AG10803 (cell line): ENCODE data around the gene CASP8AP2.
"Not testable (repeated sequence)": the region's sequence is repeated elsewhere in the genome, so short reads cannot be mapped to it uniquely, and the experiment has no call there.

ENCODE experiments used
- DNase-seq: peaks from one replicate; pipeline ENCODE4 v3.0.0; 2010; ENCODE audit warnings: low read depth
- H3K4me3 ChIP-seq: 2 replicates; pipeline ENCODE4 v1.5.1; 2011; ENCODE audit warnings: mild to moderate bottlenecking, low read length, control low read depth
- CTCF ChIP-seq: conservative IDR thresholded peaks from 2 replicates; pipeline ENCODE4 v1.5.1; 2011; ENCODE audit warnings: mild to moderate bottlenecking, low read length, control low read depth, inconsistent platforms

CASP8AP2 gene

DNA sequence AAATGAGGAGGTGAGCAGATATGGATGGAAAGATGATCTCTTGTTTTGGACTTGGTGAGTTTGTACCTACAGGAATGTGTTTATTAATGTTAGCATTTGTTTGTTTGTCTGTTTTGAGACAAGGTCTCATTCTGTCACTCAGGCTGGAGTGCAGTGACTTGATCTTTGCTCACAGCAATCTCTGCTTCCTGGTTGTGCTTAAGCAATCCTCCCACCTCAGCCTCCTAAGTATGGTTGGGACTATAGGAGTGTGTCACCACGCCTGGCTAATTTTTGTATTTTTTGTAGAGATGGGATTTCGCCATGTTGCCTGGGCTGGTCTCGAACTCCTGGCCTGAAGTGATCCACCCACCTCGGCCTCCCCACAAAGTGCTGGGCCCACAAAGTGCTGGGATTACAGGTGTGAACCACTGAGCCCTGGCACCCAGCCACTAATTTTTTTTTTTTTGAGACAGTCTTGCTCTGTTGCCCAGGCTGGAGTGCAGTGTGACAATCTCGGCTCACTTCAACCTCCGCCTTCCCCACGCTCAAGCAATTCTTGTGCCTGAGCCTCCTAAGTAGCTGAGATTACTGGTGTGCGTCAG is 7.1 kb downstream of the CASP8AP2 start:
- TF ChIP-seq CTCF, result no peak
- no peak overlapping the region for H3K4me3 ChIP-seq
- DNase-seq, result no peak

GRCh38 chr6:89840538-89840937 is 10.9 kb downstream of the CASP8AP2 start:
- TF ChIP-seq CTCF, result no peak
- no peak for DNase-seq
- H3K4me3 ChIP-seq, result no peak overlapping the region

DNA sequence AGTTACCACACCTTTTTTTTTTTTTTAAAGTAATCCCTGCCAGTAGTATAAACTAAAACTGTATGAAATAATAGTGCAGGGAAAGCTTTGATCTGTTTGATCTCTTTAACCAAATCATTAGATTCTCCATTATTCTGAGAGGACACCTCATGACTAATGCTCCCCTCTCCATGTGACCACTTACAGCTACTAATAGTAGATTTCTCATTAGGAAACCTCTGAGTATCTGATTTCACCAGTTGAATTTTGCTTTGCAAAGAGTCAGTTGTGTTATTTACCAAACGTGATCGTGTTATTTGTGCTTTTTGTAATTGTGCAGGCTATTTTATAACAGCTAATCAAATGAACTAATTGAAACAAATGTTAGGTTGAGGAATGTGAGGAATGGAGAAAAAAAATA is 12.5 kb downstream of the CASP8AP2 start:
- H3K4me3 ChIP-seq, result no peak overlapping the region
- no peak for DNase-seq
- no peak for TF ChIP-seq CTCF

- H3K4me3 ChIP-seq, result no peak overlapping the region
- no peak for DNase-seq
- TF ChIP-seq CTCF, result no peak
Observed at GRCh38 chr6:89843070-89843469, 13.4 kb downstream of the CASP8AP2 start.

DNA sequence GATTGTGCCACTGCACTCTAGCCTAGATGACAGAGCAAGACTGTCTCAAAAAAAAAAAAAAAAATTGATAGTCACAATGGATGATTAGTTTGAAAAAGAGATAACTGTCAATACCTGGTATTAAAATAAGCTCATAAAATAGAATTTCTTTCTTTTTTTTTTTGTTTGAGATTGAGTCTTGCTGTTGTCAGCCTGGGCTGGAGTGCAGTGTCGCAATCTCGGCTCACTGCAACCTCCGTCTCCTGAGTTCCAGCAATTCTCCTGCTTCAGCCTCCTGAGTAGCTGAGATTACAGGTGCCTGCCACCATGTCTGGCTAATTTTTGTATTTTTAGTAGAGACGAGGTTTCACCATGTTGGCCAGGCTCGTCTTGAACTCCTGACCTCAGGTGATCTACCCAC is 17.8 kb downstream of the CASP8AP2 start:
- not testable (repeated sequence) for H3K4me3 ChIP-seq, DNase-seq

- no peak for TF ChIP-seq CTCF
- H3K4me3 ChIP-seq, result no peak overlapping the region
- peak; percentile 65 for DNase-seq
Observed at GRCh38 chr6:89853068-89853467, 23.4 kb downstream of the CASP8AP2 start.

- H3K4me3 ChIP-seq, result no peak overlapping the region
- DNase-seq, result no peak
- no peak for TF ChIP-seq CTCF
Observed at GRCh38 chr6:89858041-89858440, 28.4 kb downstream of the CASP8AP2 start.

- DNase-seq, result no peak
- no peak overlapping the region for H3K4me3 ChIP-seq
- no peak for TF ChIP-seq CTCF
Observed at GRCh38 chr6:89859744-89860143, 30.1 kb downstream of the CASP8AP2 start.
